CD4-positive, alpha-beta T cell treated with Interleukin-17A for 1 hour (primary cell): ENCODE measurements around the gene ADAP2.
"Not testable (repeated sequence)": the region's sequence is repeated elsewhere in the genome, so short reads cannot be mapped to it uniquely, and the experiment has no call there.

Source experiments
- DNase-seq: peaks from one replicate; pipeline ENCODE4 v3.0.0-alpha.2; 2020

Gene ADAP2

GRCh38 chr17:30931582-30931981, 9.8 kb downstream of the ADAP2 start:
- not testable (repeated sequence) for DNase-seq

DNA sequence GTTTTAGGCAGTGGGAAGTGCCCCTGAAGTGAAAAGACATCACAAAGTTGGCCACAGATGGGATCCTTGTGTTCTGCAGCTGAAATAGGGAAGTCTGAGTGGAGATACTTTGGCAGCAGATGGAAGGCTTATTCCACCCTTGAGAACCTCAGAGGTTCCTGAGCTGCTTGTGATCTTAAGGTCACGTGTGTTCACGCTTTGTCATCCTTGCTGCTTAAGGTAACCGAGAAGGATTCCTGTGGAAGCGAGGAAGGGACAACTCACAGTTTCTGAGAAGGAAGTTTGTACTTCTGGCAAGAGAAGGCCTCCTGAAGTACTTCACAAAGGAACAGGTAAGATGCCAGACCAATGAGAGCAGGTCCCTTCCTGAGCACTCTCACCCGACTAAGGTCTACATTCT, 12.2 kb downstream of the ADAP2 start:
- no peak for DNase-seq

- DNase-seq = no peak
Measured at GRCh38 chr17:30939051-30939689, 17.4 kb downstream of the ADAP2 start.

- DNase-seq = no peak
Measured at GRCh38 chr17:30942308-30943079, 20.7 kb downstream of the ADAP2 start.

DNA sequence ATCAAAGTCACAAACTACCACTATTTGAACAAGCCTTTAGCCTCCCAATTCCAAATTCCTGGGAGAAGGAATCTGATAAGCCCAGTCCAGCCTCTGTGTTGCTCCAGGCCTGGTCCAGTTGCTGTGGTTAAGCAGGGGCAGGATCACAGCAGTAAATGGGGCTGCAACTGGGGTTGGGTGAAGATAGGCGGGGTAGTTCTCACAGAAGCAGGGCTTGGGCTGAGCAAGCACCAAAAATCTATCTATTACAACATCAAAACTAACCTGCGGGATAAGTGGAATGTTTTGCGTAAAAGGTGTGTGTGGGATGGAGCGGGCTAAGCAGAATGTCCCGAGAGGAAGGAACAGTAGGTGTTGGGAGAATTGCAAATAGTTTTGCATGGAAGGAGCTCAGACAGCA, 26.1 kb downstream of the ADAP2 start:
- DNase-seq = no peak

DNA sequence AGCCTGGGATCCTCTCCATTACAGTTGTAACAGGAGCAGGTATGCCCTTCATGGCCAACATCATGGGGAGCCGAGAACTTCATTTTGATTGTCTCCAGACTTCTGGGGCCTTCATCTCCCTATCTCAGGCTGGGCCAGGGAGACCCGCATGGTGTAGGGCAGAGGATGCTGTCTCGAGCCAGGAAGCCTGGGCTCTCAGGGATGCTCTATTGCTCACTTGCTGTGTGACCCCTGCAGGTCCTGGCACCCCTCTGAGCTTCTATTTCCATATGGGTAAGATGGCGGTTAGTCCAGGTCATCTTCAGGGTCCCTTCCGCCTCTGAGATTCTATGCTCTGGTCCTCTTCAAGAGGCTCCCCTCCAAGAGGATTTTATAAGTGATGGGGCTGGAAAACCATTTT, 28.4 kb downstream of the ADAP2 start:
- DNase-seq = no peak

- no peak for DNase-seq
Measured at GRCh38 chr17:30950669-30951399, 29.1 kb downstream of the ADAP2 start.

DNA sequence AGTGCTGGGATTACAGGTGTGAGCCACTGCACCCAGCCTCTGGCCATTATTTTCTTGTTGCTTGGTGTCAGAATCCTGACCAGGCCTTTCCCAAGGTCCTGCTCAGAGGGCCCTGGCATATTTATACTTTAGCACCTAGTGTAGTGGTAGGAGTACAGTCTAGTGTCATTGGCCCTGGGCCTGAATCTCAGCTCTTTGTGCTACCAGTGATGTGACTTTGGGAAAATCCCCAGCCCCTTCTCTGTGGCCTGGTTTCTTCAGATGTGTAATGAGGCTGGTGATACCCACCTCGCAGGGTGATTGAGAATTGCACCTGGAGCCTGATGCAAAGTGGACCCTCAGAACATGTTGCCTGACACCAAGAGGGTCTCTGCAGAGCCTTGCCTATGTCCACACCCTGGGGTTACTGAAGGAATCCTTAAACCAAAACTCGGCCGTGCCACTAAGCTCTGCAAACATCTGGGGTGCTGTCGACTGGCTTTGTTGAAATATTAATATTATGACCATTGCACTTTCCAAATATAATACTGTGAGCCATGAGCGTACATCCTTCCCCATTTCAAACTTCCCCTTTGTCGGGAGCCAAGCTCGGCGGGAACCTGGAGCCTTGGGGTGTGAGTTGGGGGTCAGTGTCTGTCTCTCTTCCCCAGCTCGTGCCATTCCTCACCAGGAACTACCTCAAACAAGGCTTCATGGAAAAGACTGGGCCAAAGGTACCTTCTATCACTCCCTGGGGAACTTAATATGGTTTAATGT, 31.1 kb downstream of the ADAP2 start:
- no peak for DNase-seq

GRCh38 chr17:30954046-30954830, 32.5 kb downstream of the ADAP2 start:
- no peak for DNase-seq

DNA sequence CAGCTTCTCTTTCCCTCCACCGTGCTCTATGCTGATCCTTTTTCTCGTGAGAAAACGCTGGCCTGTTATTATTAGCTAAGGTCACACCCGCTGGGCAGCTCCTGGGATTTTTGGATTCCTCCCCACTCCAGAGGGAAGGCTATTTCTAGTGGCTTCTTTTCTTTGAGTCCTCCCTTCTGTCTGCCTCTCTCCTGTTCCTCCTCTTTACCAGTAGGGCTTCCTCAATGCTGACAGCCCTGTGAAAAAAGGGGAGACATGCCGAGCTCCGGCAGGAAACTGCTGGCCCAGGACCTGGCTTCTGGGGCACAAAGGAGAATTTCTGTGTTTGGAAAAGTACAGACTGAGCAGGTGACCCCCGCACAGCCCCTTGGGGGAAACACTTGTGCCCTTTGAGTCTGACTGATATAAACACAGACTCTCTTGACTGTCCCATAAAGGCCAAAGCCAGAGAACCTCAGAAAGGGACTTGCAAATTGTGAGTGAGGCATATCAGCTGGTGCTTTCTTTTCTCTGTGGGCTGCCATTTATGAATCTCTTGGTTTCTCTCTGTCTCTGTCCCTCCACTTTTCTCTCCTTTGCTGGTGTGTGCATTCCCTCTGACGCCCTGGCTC, 35.1 kb downstream of the ADAP2 start:
- no peak for DNase-seq

- no peak for DNase-seq
Measured at GRCh38 chr17:30957741-30958140, 36.0 kb downstream of the ADAP2 start.

- no peak for DNase-seq
Measured at GRCh38 chr17:30958187-30958586, 36.4 kb downstream of the ADAP2 start.

DNA sequence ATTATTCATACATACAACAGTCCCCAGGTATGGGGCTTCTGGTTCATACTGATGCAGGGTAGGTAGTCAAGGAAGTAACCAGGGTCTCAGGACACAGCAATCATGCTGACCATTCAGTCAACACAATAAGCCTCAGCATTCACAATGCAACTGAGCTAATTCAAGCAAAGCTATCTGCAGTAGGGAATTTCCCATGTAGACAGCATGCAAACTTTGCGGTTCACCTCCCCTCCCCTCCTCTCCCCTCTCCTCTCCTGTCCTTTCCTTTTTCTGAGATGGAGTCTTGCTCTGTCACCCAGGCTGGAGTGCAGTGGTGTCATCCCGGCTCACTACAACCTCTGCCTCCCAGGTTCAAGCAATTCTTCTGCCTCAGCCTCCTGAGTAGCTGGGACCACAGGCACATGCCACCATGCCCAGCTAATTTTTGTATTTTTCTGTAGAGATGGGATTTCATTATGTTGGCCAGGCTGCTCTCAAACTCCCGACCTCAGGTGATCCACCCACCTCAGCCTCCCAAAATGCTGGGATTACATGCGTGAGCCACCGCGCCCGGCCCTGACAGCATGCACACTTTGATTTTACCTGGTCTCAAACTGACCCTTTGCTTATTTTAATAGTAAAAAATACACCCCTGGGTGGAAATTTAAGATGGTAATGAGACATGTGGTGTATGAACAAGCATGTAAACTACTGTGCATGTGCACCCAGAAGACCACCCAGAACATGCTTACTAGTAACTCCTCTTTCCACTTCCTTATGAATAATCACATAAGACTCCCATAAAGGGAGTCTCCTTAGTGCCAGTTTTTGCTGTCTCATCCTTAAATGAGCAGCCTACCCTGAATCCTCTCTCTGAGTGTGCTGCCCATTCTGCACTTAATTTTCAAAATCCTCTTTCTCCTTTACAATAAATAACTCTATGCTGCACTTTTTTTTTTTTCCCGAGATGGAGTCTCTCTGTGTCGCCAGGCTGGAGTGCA, 39.8 kb downstream of the ADAP2 start:
- DNase-seq = peak; percentile 30

- not testable (repeated sequence) for DNase-seq
Measured at GRCh38 chr17:30964312-30964711, 42.6 kb downstream of the ADAP2 start.

- no peak for DNase-seq
Measured at GRCh38 chr17:30964876-30965275, 43.1 kb downstream of the ADAP2 start.

GRCh38 chr17:30965686-30966085, 43.9 kb downstream of the ADAP2 start:
- DNase-seq = no peak

- not testable (repeated sequence) for DNase-seq
Measured at GRCh38 chr17:30967911-30968310, 46.2 kb downstream of the ADAP2 start.

- no peak for DNase-seq
Measured at GRCh38 chr17:30969989-30970830, 48.5 kb downstream of the ADAP2 start.

GRCh38 chr17:30970831-30971567, 49.3 kb downstream of the ADAP2 start, which contains the start of gene RNF135:
RNF135 (plus strand) TSS chr17:30971039; CDS start chr17:30971074, 35 bp downstream.
- peak; percentile 62 for DNase-seq
